ENCODE measurements around the gene DNMT3B. TPM values are rescaled to one million over a fixed set of nuclear protein-coding genes. Genes with fewer than 3 reads are reported as not detected.
A peak's percentile ranks its signal among the peaks of the same experiment; 100 is the strongest.

Gene DNMT3B
- total RNA-seq, 2 donors from 2014 or later: 0.30 to 0.34 TPM

- Mint-ChIP-seq H3K36me3 (ENCODE audit: low read depth) (no peaks in the 10 kb centered on the region), H3K4me3 (no peak overlapping the region), H3K27ac (no peak overlapping the region), H3K4me1 (peaks cover 8% of the 10 kb centered on the region), H3K27me3 (no peaks in the 10 kb centered on the region)
- no peak for ATAC-seq
- DNase-seq: no peak
- H3K9me3 ChIP-seq (ENCODE audit: control insufficient read depth, low read length, poor library complexity, severe bottlenecking): no peaks in the 10 kb centered on the region
Observed at GRCh38 chr20:32772046-32772445, 9.9 kb downstream of the DNMT3B start.

- H3K27me3 Mint-ChIP-seq: no peaks in the 10 kb centered on the region
Observed at GRCh38 chr20:32773223-32773622, 11.0 kb downstream of the DNMT3B start.

GRCh38 chr20:32773855-32774254 is 11.7 kb downstream of the DNMT3B start:
- ATAC-seq: no peak

More at GRCh38 chr20:32773223-32773622, 11.0 kb downstream of the DNMT3B start:
- ATAC-seq (no peak), DNase-seq (no peak)
- peaks cover 8% of the 10 kb centered on the region for H3K4me1 Mint-ChIP-seq
- H3K9me3 ChIP-seq (ENCODE audit: control insufficient read depth, low read length, poor library complexity, severe bottlenecking): no peaks in the 10 kb centered on the region
- H3K27ac Mint-ChIP-seq: no peak overlapping the region
- H3K4me3 Mint-ChIP-seq: no peak overlapping the region
- H3K36me3 Mint-ChIP-seq (ENCODE audit: low read depth): no peaks in the 10 kb centered on the region

GRCh38 chr20:32775336-32775991 is 13.3 kb downstream of the DNMT3B start:
- peaks cover 13% of the 10 kb centered on the region for H3K4me1 Mint-ChIP-seq

More at GRCh38 chr20:32773855-32774254, 11.7 kb downstream of the DNMT3B start:
- Mint-ChIP-seq H3K4me1 (peaks cover 13% of the 10 kb centered on the region), H3K36me3 (ENCODE audit: low read depth) (no peaks in the 10 kb centered on the region), H3K27ac (no peak overlapping the region), H3K4me3 (no peak overlapping the region), H3K27me3 (no peaks in the 10 kb centered on the region)
- H3K9me3 ChIP-seq (ENCODE audit: control insufficient read depth, low read length, poor library complexity, severe bottlenecking): no peaks in the 10 kb centered on the region
- DNase-seq: no peak

GRCh38 chr20:32777177-32777956 is 15.2 kb downstream of the DNMT3B start:
- no peaks in the 10 kb centered on the region for H3K27me3 Mint-ChIP-seq
- no peak overlapping the region for H3K4me3 Mint-ChIP-seq
- peaks cover 10% of the 10 kb centered on the region for H3K4me1 Mint-ChIP-seq
- no peaks in the 10 kb centered on the region for H3K36me3 Mint-ChIP-seq (ENCODE audit: low read depth)
- DNase-seq (no peak), ATAC-seq (no peak)
- H3K9me3 ChIP-seq (ENCODE audit: control insufficient read depth, low read length, poor library complexity, severe bottlenecking): no peaks in the 10 kb centered on the region
- H3K27ac Mint-ChIP-seq: peak overlapping the region; percentile 53

More at GRCh38 chr20:32775336-32775991, 13.3 kb downstream of the DNMT3B start:
- ATAC-seq (no peak), DNase-seq (no peak)
- Mint-ChIP-seq H3K36me3 (ENCODE audit: low read depth) (no peaks in the 10 kb centered on the region), H3K27me3 (no peaks in the 10 kb centered on the region), H3K4me3 (no peak overlapping the region), H3K27ac (peak overlapping the region; percentile 53)
- H3K9me3 ChIP-seq (ENCODE audit: control insufficient read depth, low read length, poor library complexity, severe bottlenecking): no peaks in the 10 kb centered on the region

- Mint-ChIP-seq H3K4me3 (no peak overlapping the region), H3K27ac (no peak overlapping the region), H3K36me3 (ENCODE audit: low read depth) (no peaks in the 10 kb centered on the region), H3K27me3 (no peaks in the 10 kb centered on the region), H3K4me1 (peaks cover 10% of the 10 kb centered on the region)
- H3K9me3 ChIP-seq (ENCODE audit: control insufficient read depth, low read length, poor library complexity, severe bottlenecking): no peaks in the 10 kb centered on the region
- DNase-seq (no peak), ATAC-seq (no peak)
Observed at GRCh38 chr20:32779500-32780211, 17.5 kb downstream of the DNMT3B start.

GRCh38 chr20:32780278-32780677 is 18.1 kb downstream of the DNMT3B start:
- DNase-seq (no peak), ATAC-seq (no peak)
- H3K4me1 Mint-ChIP-seq: peaks cover 10% of the 10 kb centered on the region
- H3K4me3 Mint-ChIP-seq: no peak overlapping the region
- H3K9me3 ChIP-seq (ENCODE audit: control insufficient read depth, low read length, poor library complexity, severe bottlenecking): no peaks in the 10 kb centered on the region
- no peak overlapping the region for H3K27ac Mint-ChIP-seq
- no peaks in the 10 kb centered on the region for H3K27me3 Mint-ChIP-seq
- no peaks in the 10 kb centered on the region for H3K36me3 Mint-ChIP-seq (ENCODE audit: low read depth)

- no peak for ATAC-seq
- H3K27ac Mint-ChIP-seq: no peak overlapping the region
Observed at GRCh38 chr20:32780749-32781655, 18.8 kb downstream of the DNMT3B start.

GRCh38 chr20:32784369-32785080 is 22.3 kb downstream of the DNMT3B start:
- no peaks in the 10 kb centered on the region for H3K27me3 Mint-ChIP-seq

More at GRCh38 chr20:32780749-32781655, 18.8 kb downstream of the DNMT3B start:
- H3K9me3 ChIP-seq (ENCODE audit: control insufficient read depth, low read length, poor library complexity, severe bottlenecking): no peaks in the 10 kb centered on the region
- Mint-ChIP-seq H3K4me3 (no peak overlapping the region), H3K4me1 (peaks cover 10% of the 10 kb centered on the region), H3K27me3 (no peaks in the 10 kb centered on the region), H3K36me3 (ENCODE audit: low read depth) (no peaks in the 10 kb centered on the region)
- DNase-seq: no peak

GRCh38 chr20:32786059-32786760 is 24.0 kb downstream of the DNMT3B start:
- DNase-seq: no peak
- ATAC-seq: no peak
- H3K36me3 Mint-ChIP-seq (ENCODE audit: low read depth): no peaks in the 10 kb centered on the region
- no peaks in the 10 kb centered on the region for H3K27me3 Mint-ChIP-seq
- no peak overlapping the region for H3K4me3 Mint-ChIP-seq
- H3K4me1 Mint-ChIP-seq: peaks cover 8% of the 10 kb centered on the region
- no peaks in the 10 kb centered on the region for H3K9me3 ChIP-seq (ENCODE audit: control insufficient read depth, low read length, poor library complexity, severe bottlenecking)
- no peak overlapping the region for H3K27ac Mint-ChIP-seq

More at GRCh38 chr20:32784369-32785080, 22.3 kb downstream of the DNMT3B start:
- ATAC-seq (no peak), DNase-seq (no peak)
- no peaks in the 10 kb centered on the region for H3K9me3 ChIP-seq (ENCODE audit: control insufficient read depth, low read length, poor library complexity, severe bottlenecking)
- no peaks in the 10 kb centered on the region for H3K36me3 Mint-ChIP-seq (ENCODE audit: low read depth)
- peak overlapping the region; percentile 6 for H3K27ac Mint-ChIP-seq
- no peak overlapping the region for H3K4me3 Mint-ChIP-seq
- H3K4me1 Mint-ChIP-seq: peaks cover 5% of the 10 kb centered on the region

- Mint-ChIP-seq H3K4me1 (peaks cover 12% of the 10 kb centered on the region), H3K4me3 (no peak overlapping the region), H3K36me3 (ENCODE audit: low read depth) (no peaks in the 10 kb centered on the region), H3K27me3 (no peaks in the 10 kb centered on the region), H3K27ac (no peak overlapping the region)
- DNase-seq (no peak), ATAC-seq (no peak)
- no peaks in the 10 kb centered on the region for H3K9me3 ChIP-seq (ENCODE audit: control insufficient read depth, low read length, poor library complexity, severe bottlenecking)
Observed at GRCh38 chr20:32787168-32787567, 25.0 kb downstream of the DNMT3B start.
